Activated CD8-positive, alpha-beta memory T cell treated with anti-CD3 and anti-CD28 coated beads, Interleukin-2, amount 50 U/mL, for 24 hours (primary cell): ENCODE results near the gene RGS7BP.

Experiments
- DNase-seq: peaks from one replicate; pipeline ENCODE4 v3.0.0-alpha.2; 2020; ENCODE audit errors: extremely low read depth

RGS7BP gene

GRCh38 chr5:64634997-64635686, 129.3 kb downstream of the RGS7BP start:
- DNase-seq, result no peak

- no peak for DNase-seq
Measured at GRCh38 chr5:64637144-64637543, 131.3 kb downstream of the RGS7BP start.

GRCh38 chr5:64637837-64638443, 132.1 kb downstream of the RGS7BP start:
- DNase-seq, result no peak

- DNase-seq, result no peak
Measured at GRCh38 chr5:64644831-64645230, 139.0 kb downstream of the RGS7BP start.

- DNase-seq, result no peak
Measured at GRCh38 chr5:64646169-64646568, 140.4 kb downstream of the RGS7BP start.

- no peak for DNase-seq
Measured at GRCh38 chr5:64649512-64649911, 143.7 kb downstream of the RGS7BP start.

- no peak for DNase-seq
Measured at GRCh38 chr5:64653766-64654560, 148.1 kb downstream of the RGS7BP start.

GRCh38 chr5:64654561-64654938, 148.7 kb downstream of the RGS7BP start:
- DNase-seq, result no peak

GRCh38 chr5:64655596-64655995, 149.8 kb downstream of the RGS7BP start:
- DNase-seq, result no peak

- no peak for DNase-seq
Measured at GRCh38 chr5:64659289-64659688, 153.5 kb downstream of the RGS7BP start.
